Astrocyte of the spinal cord (primary cell): Measurements from ENCODE around the gene INO80E.
"Not testable (repeated sequence)": the region's sequence is repeated elsewhere in the genome, so short reads cannot be mapped to it uniquely, and the experiment has no call there.

Experiments used
- DNase-seq: peaks from one replicate; pipeline ENCODE4 v3.0.0; 2011; ENCODE audit warnings: low read depth, low spot score
- H3K4me3 ChIP-seq: 2 replicates; pipeline ENCODE4 v1.5.1; 2011; ENCODE audit warnings: low read depth, mild to moderate bottlenecking, low read length, moderate library complexity
- CTCF ChIP-seq: IDR thresholded peaks from 2 replicates; pipeline ENCODE4 v1.5.1; 2012; ENCODE audit warnings: low read depth, mild to moderate bottlenecking, low read length, inconsistent platforms
- in situ Hi-C: cut with HindIII; loops from 2 replicates; pipeline ENCODE4 v1.10.0; 2017; ENCODE audit warnings: low sequenced_read_pairs

Gene INO80E

GRCh38 chr16:30032083-30032819 is 36.2 kb downstream of the INO80E start:
- peak; percentile 61 for DNase-seq
- peak; percentile 80 for TF ChIP-seq CTCF
- in situ Hi-C loops: no loop called here
- H3K4me3 ChIP-seq: no peak overlapping the region

DNA sequence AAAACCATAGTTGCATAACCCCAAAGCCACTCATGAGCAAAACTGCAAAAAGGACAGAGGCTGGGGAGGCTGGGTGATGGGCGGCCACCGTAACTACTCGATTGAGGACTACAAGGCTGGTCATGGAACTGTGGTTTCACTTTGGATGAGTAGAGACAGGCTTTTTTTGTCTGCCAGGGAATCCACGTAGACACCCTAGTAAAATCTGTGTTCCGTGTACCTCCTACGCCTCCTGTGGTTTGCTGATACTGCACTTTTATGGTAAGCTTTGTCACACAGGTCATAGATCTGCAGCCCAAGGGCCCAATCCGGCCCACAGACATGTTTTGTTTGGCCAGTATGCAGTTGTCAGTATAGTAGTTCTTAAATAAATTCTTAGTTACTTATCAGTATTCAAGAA is 37.2 kb downstream of the INO80E start:
- TF ChIP-seq CTCF: no peak
- no peak for DNase-seq
- H3K4me3 ChIP-seq: no peak overlapping the region
- in situ Hi-C loops: no loop called here

GRCh38 chr16:30040221-30040620 is 44.2 kb downstream of the INO80E start:
- no peak overlapping the region for H3K4me3 ChIP-seq
- no peak for DNase-seq
- in situ Hi-C loops: no loop called here
- no peak for TF ChIP-seq CTCF

DNA sequence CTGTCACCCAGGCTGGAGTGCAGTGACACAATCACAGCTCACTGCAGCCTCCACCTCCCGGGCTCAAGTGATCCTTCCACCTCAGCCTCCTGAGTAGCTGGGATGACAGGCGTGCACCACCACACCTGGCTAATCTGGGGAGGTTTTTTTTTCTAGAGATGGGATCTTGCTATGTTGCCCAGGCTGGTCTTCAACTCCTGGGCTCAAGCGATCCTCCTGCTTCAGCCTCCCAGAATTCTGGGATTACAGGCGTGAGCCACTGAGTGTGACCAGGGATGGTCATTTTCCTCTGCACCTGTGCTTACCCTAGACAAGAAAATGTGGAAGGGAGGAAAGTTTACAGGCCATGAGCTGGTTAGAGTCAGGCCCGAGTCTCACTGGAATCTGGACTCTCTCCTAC is 44.6 kb downstream of the INO80E start:
- DNase-seq, in situ Hi-C loops, H3K4me3 ChIP-seq: not testable (repeated sequence)

DNA sequence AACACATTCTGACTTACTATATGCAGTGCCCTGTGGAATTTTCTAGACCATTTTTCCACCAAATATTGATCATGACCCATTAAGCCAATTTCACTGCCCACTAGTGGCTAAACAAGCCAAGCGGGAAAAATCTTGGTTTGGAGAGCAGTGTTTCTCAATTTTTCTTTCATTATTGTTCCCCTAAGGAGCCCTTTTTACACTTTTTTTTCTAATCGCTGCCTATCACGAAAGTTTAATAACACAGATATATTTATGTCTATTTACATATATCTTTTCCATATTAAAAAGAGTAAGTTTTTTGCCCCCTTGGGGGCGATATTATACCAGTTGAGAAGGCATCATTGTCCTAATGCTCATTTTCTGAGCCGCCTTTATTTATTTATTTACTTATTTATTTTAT is 45.8 kb downstream of the INO80E start:
- H3K4me3 ChIP-seq: no peak overlapping the region
- in situ Hi-C loops: no loop called here
- TF ChIP-seq CTCF: peak; percentile 39
- DNase-seq: peak; percentile 57

GRCh38 chr16:30046178-30046577 is 50.1 kb downstream of the INO80E start:
- no peak for TF ChIP-seq CTCF
- in situ Hi-C loops: no loop called here
- no peak overlapping the region for H3K4me3 ChIP-seq
- DNase-seq: no peak

DNA sequence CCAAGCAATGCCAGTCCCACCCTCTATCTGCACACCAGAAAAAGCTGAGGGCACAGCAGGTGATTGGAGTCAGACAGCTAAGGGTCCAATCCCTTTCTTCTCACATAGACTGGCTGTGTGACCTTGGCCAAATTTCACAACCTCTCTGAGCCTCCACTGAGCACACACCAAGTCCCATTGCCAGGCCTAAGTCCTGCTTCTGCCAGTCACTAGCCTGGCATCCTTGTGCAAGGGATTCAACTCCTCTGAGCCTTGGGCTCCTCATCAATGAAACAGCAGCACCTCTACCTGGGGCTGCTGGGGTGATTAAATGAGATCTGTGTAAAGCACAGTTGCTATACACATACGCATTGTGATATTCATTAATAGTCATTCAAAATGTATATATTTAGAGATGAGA is 50.5 kb downstream of the INO80E start:
- in situ Hi-C loops: no loop called here
- H3K4me3 ChIP-seq: no peak overlapping the region
- no peak for DNase-seq
- no peak for TF ChIP-seq CTCF
